ENCODE measurements around the gene MUC2. TPM values are rescaled to one million over a fixed set of nuclear protein-coding genes. Genes with fewer than 3 reads are reported as not detected.

Gene MUC2
- total RNA-seq, 1 donor from 2014 or later, result not detected

DNA sequence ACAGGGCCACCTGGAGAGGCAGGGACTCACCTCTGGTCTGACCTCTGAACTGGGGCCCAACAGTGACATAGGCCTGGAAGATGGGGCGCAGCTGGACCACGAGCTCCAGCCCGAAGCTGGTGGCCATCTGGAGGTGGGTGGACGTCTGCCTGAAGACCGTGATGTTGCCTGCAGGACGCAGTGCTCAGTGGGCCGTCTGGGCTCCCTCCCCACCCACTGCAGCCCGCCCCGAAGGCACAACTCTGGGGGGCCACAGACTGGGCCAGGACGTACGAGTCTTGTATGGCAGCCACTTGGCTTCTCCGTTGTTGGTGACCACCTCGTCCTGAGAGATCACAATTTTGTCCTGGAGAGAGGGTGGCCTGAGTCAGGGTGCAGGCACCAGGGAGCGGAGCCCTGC lies 46.1 kb upstream of the MUC2 start:
- no peak overlapping the region for H3K4me3 ChIP-seq (ENCODE audit: low read depth, low read length)
- DNase-seq (ENCODE audit: low read depth), result no peak
- TF ChIP-seq, protein P1, sequence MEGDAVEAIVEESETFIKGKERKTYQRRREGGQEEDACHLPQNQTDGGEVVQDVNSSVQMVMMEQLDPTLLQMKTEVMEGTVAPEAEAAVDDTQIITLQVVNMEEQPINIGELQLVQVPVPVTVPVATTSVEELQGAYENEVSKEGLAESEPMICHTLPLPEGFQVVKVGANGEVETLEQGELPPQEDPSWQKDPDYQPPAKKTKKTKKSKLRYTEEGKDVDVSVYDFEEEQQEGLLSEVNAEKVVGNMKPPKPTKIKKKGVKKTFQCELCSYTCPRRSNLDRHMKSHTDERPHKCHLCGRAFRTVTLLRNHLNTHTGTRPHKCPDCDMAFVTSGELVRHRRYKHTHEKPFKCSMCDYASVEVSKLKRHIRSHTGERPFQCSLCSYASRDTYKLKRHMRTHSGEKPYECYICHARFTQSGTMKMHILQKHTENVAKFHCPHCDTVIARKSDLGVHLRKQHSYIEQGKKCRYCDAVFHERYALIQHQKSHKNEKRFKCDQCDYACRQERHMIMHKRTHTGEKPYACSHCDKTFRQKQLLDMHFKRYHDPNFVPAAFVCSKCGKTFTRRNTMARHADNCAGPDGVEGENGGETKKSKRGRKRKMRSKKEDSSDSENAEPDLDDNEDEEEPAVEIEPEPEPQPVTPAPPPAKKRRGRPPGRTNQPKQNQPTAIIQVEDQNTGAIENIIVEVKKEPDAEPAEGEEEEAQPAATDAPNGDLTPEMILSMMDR (conservative IDR thresholded peaks at IDR 0.05; ENCODE audit: low read depth, low read length), result no peak

DNA sequence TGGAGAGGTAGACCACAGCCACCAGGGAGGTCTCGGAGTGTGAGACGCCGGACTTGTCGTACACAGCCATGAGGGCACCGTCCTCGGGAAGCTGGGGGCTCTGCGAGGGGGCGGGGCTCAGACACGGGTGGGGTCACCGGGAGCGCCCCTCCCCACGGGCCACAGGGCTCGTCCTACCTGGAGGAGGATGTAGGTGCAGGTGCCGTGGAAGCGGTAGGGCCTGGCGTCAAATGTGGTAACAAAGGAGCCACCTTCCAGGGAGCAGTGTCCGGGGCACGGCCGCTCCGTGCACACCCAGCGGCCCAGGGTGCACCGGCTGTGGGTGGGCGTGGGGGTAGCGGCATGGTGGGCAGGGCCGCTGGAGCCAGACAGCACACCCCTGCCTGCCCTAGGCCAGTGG lies 45.6 kb upstream of the MUC2 start:
- no peak for DNase-seq (ENCODE audit: low read depth)
- TF ChIP-seq, protein P1 (conservative IDR thresholded peaks at IDR 0.05; ENCODE audit: low read depth, low read length), result no peak
- no peak overlapping the region for H3K4me3 ChIP-seq (ENCODE audit: low read depth, low read length)

DNA sequence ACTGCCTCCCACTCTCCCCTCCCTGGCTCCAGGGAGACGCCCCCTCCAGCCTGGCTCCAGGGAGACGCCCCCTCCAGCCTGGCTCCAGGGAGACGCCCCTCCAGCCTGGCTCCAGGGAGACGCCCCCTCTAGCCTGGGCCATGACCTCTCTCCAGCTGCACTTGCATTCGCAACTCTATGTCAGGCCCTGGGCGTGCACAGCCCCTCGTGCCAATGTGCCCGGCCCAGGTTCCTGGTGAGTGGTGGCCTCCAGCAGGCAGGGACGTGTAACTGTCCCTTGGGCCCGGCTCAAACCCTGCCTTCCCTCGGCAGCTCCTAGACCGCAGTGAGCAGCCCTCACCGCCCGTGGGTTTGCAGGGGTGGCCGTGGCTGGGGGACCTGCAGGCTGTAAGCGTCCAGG lies 45.0 kb upstream of the MUC2 start:
- TF ChIP-seq, protein P1 (conservative IDR thresholded peaks at IDR 0.05; ENCODE audit: low read depth, low read length), result no peak
- no peak for DNase-seq (ENCODE audit: low read depth)
- no peak overlapping the region for H3K4me3 ChIP-seq (ENCODE audit: low read depth, low read length)

DNA sequence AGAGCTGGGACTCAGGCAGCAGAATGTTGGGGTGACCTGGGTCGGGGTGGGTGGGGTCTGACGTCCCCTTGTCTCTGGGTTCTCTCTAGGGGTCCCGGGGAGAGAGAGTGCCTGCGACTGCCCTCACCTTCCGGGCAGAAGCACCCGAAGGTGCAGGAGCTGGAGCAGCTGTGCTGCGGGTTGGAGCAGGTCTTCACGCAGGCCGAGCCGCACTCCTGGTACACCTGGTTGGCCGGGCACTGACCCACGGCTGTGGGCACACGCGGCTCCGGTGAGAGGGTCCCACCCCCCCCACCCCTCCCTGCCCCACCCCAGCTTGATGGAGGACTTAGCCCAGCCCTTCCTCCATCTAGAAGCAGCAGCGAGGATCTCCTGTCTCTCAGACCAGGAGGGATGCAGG lies 44.6 kb upstream of the MUC2 start:
- no peak overlapping the region for H3K4me3 ChIP-seq (ENCODE audit: low read depth, low read length)
- TF ChIP-seq, protein P1 (conservative IDR thresholded peaks at IDR 0.05; ENCODE audit: low read depth, low read length), result no peak
- DNase-seq (ENCODE audit: low read depth), result no peak

DNA sequence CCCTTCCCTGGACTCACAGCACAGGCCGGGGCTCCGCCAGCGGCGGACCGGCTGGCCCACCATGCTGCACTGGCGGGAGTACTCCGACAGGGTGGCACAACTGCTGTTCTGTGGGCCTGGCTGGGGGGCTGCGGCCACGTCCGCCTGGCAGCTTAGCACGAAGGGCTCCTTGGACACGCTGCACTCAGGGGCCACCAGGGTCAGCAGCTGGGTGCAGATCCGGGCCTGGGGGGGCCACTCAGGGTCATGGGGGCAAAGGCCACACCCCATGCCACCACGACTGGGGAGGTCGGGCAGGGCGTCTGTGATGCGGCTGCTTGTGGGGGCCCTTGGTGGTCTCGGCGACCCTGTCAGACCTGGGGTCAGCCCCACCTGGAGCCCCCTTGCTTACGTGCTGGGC lies 44.1 kb upstream of the MUC2 start:
- H3K4me3 ChIP-seq (ENCODE audit: low read depth, low read length), result no peak overlapping the region
- DNase-seq (ENCODE audit: low read depth), result no peak
- TF ChIP-seq, protein P1 (conservative IDR thresholded peaks at IDR 0.05; ENCODE audit: low read depth, low read length), result no peak

DNA sequence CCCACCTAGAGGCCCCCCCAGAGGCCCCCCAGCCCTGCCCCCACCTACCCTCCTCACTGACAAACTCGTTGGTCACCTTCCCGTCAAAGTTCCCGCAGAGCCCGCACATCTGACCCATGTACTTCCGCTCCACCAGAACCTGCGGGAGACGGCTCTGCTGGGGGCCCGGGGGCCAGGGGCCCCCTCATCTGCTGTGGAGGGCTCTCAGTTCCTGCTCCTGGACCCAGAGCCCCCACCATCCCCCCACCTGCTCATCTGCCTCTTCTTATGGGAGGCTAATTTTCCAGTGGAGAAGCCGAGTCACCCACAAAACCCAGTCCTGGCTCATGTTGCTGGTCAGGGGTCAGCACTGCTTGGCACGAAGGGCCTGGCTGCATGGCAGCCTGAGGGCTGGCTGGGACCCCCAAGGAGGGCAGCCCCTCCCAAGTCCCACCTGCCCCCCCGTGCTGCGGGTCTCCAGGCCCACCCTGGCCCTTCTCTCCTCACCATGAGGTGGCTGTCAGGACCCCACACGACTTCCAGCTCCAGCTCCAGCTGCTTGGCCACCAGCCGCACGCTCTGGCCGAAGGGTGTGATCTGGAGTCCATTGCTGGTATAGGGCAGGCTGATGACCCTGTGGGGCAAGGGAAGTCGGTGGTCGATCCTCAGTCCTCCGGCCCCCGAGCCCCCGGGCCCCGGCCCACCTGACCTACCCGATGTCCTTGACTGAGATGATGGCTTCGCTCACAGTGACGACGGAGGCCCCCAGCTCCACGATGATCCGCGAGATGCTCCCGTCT lies 43.4 kb upstream of the MUC2 start:
- no peak overlapping the region for H3K4me3 ChIP-seq (ENCODE audit: low read depth, low read length)
- no peak for DNase-seq (ENCODE audit: low read depth)
- TF ChIP-seq, protein P1 (conservative IDR thresholded peaks at IDR 0.05; ENCODE audit: low read depth, low read length), result no peak

DNA sequence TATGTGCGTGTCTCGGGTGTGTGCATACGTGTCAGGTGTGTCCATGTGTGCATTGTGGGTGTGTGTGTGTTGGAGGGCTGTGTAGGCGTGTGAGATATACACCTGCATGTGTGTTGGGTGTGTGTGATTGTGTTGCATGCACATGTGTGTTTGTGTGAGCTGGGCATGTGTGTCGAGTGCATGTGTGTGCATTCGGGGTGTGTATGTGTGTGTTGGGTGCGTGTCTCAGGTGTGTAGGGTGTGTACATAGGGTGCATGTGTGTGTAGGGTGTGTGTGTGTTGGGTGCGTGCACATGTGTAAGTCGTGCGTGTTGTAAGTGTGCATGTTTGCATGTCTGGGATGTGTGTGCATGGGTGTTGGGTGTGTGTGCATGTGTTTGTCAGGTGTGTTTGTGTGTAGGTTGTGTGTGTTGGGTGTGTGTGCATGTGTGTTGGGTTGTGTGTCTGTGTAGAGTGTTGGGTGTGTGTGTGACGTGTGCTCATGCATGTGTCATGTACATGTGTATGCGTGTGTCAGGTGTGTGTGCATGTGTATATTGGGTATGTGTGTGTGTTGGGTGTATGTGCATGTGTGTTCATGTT lies 42.3 kb upstream of the MUC2 start:
- TF ChIP-seq, protein P1 (conservative IDR thresholded peaks at IDR 0.05; ENCODE audit: low read depth, low read length), result no peak
- no peak overlapping the region for H3K4me3 ChIP-seq (ENCODE audit: low read depth, low read length)
- no peak for DNase-seq (ENCODE audit: low read depth)
